Activated CD8-positive, alpha-beta memory T cell treated with anti-CD3 and anti-CD28 coated beads, Interleukin-2, amount 50 U/mL, for 24 hours (primary cell): Measurements from ENCODE around the gene MAP3K5.
"Not testable (repeated sequence)": the region's sequence is repeated elsewhere in the genome, so short reads cannot be mapped to it uniquely, and the experiment has no call there.

Experiments
- DNase-seq: peaks from one replicate; pipeline ENCODE4 v3.0.0-alpha.2; 2020; ENCODE audit errors: extremely low read depth

Gene MAP3K5

DNA sequence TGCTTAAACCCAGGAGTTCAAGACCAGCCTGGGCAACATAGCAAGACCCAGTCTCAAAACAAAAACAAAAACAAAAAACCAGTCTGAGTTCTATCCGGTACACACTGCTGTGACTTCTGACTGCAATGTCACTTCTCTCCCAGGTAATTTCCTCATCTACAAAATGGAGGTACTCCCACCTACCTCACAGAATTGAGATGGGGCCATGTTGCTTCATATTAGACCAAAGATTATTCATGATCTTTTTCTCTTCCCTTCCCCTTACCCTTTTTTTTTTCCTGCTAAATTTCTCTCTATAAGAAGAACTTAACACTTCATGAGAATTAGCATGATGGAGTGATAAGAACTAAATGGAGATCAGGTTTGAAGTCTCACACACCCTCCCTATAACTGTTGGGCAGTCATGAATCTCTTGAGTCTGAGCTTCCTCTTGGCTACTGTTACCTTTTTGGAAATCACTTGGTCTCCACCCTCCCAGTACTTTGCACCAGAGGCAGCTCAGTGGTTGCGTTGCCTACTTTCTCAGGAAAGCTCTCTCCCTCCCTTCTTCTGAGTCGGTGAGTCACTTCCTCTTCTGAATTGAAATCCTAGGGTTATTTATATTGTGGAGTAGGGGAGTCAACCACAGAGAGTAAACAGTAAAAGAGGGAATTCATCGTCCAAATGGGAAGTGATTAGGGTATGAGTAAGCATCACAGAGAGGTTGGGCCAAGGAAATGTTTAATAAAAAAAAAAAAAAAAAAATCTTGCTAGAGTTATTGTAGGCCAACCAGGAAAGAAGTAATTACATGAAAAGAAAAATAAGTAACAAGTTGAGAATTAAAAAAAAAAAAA is 182.2 kb downstream of the MAP3K5 start:
- DNase-seq, result no peak

GRCh38 chr6:136608991-136609390 is 183.3 kb downstream of the MAP3K5 start:
- DNase-seq, result no peak

DNA sequence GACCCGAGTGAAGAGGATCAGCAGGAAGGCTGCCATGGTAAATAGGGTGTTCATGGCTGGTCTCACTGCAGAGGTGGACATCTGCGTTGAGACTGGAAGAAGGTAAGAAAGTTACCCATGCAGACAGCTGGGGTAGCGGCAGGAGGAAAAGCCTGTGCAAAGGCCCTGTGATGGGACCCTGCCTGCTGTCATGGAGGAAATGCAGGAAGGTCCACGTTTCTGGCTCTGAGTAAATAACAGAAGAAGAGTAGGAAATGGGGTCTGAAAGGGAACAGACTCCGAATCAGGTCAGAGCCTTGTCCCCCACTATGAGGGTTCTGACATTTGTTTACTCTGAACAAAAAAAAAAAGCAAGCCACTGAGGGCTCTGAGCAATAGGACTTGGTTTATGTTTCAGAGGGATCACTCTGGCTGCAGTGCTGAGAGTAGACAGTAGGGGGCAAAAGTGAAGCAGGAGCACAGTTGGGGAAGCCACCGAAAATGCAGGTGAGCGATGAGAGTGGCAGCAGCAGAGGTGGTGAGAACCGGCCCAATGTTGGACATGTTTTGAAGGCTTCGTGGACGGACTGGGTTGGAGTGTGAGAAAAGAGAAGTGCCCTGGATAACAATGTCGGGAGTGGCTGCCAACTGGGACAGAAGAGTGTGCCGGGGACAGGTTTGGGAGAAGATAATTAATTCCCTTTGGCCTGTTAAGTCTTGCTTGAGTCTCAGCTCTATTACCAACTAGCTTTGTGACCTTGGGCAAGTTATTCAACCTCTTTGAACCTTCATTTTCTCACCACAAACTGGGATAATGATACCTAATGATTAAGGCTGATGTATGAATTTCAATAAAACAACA is 184.1 kb downstream of the MAP3K5 start:
- peak; percentile 52 for DNase-seq

DNA sequence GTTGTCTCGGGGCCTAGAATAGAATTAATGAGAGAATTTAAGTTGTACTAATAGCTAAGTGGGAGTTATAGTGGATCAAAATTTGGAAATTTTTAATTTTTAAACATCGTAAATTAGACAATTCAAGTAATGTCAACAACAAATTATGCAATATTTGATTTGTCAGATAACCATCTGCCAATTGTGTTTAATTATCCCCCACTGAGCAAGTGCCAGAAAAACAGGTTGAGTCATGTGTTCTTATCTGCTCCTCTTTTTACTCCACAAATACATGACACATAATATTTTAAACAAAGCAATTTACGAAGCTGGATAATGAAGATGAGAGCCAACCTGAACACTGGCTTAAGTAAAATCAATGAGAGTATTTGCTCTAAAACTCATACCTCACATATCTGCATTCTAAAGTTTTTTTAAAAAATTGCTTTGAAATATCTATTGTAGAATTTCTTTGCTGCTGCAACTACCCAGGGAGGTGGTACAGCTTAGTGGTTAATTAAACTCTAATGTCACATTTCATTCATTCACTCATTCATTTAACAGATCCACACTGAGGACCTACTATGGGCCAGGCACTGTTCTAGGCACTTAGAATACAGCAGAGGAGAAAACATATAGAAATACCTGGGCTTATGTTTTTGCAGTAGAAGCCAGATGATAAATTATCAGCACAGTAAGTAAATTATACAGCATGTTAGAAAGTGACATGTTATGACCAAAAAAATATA is 184.9 kb downstream of the MAP3K5 start:
- no peak for DNase-seq

DNA sequence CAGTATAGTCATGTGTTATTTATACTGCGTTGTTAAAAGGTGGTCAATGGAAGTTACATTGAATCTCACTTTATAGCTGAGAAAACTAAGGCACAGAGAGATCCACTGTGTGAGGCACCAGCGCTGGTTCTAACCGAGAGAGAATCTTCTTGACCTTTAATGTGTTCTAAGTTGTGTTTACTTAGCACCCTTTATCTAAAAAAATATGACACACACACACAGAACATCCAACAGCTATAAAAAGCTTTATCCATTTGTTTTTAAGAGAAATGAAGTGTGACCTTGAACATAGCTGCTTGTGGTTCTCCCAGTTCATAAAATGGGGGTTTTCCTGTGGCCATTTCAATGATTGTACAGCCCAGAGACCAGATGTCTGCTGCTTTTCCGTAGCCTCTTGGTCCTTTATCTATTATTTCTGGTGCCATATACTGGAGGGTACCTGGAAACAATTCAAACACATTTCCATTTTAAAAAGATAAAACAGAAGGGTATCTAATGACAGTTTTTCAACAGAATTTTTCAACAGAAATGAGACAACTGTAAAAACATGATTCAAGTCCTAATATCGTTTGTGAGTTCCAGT is 187.3 kb downstream of the MAP3K5 start:
- no peak for DNase-seq

- no peak for DNase-seq
Measured at GRCh38 chr6:136604328-136604825, 187.9 kb downstream of the MAP3K5 start.

DNA sequence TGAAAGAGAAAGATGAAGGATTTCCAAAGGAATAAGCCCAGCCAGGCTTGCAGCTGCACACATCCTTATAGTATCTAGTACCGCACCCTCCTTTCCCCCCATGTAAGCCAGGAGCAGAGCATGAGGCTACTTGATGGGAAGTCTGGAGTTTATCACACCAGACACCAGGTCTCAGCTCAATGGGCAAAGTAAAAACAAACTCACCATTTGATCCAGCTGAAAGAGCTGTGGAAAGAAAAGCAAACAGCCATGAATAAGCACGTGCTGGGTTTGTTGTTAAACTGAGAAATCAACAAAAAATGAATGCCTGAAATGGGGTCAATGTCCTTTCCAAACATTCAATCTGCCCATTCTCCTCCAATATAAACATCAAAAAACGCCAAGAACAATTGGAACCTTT is 191.5 kb downstream of the MAP3K5 start:
- no peak for DNase-seq

- no peak for DNase-seq
Measured at GRCh38 chr6:136599329-136600011, 192.8 kb downstream of the MAP3K5 start.

DNA sequence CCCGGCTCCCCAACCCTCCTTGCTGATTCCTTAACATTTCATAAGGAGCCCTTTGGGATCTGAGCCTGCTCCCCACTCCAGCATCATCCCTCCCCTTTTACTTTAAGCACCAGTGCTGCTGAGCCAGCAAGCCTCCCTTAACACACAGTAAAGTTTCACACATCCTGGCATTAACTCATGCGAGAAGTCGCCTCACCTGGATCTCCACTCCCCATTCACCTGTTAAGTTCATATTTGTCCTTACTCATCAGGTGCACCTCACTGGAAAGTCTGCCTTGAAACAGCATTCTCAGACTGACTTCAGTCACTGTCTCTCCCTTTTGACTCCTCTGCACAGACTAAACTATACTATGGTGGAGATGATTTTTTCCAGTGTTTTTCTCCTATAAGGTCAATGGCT is 194.2 kb downstream of the MAP3K5 start:
- no peak for DNase-seq

- DNase-seq, result no peak
Measured at GRCh38 chr6:136594671-136595070, 197.6 kb downstream of the MAP3K5 start.

GRCh38 chr6:136593748-136594490 is 198.4 kb downstream of the MAP3K5 start:
- no peak for DNase-seq

DNA sequence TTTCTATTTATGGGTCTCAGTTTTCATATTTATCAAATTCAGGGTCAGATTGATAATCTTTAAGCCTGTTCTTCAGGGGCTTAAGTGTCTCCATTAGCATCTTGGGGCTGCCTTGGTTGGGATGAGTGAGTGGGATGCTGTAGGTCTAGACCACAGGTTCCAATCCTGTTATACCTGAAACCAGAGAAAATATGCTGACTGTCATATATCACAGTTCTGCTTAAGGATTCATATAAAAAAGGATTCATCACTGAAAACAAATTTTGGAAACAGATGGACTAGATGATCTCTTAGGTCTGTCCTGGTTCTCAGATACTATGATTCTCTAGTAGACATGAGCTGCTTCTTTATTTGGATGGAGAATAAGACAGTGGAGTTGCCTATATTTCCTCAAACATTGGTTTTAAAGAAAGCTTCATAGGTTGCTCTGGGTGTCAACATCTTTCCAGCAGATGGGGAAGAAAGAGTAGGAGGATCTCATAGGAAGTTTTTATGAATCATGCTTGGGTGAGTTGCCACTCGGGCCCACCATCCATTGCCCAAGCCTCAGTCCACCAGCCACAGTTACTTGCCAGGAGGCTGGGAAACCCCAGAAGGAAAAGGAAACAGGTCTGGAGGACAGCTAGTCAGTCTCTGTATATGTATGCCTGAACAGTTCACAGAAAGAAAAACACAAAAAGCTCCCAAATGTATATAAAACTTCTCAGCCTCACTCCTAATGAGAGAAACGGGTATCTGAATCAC is 199.2 kb downstream of the MAP3K5 start:
- DNase-seq, result no peak

DNA sequence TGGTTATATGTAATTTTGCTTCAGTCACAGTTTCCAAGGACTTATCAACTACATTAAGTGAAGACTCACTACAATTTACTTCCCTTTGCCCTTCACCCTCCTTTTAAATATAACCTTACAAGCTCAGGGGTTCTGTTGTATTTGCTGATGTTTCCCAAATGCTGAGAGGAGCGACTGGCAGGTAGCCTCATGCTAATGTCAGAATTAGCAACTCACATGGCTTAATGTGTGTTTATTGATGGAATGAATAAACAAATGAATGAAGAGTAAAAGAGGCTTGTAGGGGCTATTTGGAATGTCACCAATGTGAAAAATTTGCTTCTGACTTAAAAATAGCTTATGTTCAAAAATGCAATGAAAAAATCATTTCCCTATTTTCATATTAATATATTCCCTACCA is 200.7 kb downstream of the MAP3K5 start:
- no peak for DNase-seq

GRCh38 chr6:136590846-136591245 is 201.4 kb downstream of the MAP3K5 start:
- DNase-seq, result not testable (repeated sequence)

GRCh38 chr6:136587527-136587926 is 204.8 kb downstream of the MAP3K5 start:
- no peak for DNase-seq

DNA sequence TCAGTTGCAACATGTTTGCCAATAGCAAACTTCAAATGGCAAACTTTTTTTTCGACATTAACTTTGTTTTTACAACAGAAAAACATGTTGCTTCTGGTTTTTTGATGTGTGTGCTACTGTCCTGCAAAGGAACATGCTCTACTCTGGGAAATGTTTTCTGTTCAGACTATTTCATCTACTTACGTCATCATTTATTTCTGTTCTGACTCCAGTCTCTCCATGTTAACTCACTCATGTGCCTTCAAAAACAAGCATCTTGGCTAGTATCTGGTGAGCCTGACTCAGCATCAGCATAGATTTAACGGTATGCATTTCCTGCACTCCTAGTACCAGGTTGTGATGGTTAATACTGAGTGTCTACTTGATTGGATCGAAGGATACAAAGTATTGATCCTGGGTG is 206.0 kb downstream of the MAP3K5 start:
- DNase-seq, result no peak

DNA sequence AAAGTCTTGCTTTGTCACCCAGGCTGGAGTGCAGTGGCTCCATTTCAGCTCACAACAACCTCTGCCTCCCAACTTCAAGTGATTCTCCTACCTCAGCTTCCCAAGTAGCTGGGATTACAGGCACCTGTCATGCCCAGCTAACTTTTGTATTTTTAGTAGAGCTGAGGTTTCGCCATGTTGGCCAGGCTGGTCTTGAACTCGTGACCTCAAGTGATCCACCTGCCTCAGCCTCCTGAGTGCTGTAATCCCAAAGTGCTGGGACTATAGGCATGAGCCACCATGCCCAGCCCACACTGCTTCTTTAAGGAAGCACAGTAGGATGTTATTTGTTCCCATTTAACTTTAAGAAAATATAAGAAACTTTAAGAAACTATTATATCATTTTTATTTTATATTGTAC is 206.8 kb downstream of the MAP3K5 start:
- DNase-seq, result not testable (repeated sequence)

- not testable (repeated sequence) for DNase-seq
Measured at GRCh38 chr6:136584290-136584689, 208.0 kb downstream of the MAP3K5 start.

DNA sequence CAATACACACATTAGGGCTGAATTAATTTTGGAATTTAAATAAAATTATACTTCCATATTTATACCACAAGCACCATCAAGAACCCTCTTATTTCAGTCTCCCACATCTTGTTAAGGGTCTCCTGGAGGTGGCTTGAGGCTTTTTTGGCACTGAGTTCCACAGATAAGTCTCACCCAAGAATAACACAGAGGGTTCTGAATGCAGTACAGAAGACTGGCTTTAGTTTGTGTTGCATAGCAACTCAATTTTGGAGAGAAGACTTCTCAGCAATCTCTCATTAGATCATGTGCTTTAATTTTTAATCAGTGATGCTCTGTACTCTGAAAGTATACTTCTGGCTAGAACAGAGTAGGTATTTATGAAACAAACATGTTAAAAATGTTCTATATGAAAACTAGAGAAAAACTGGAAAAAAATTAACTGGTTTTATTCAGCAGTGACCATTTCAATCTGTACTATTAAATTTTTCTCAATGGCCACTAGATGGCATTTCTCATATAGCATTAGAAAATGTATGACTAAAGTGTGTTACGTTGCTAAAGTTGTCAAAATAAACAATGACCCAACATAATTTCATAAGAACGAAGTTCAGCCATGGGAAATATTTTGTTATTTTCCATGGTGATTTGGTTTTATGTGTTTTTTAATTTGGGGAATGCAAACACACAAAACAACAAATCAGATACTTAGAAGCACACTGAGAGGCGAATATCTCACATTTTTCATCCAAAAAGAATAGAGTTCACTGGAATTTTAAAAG is 209.4 kb downstream of the MAP3K5 start:
- DNase-seq, result no peak
